ENCODE data around the gene STOX1. TPM values are rescaled to one million over a fixed set of nuclear protein-coding genes. Genes with fewer than 3 reads are reported as not detected.
A peak's percentile ranks its signal among the peaks of the same experiment; 100 is the strongest.

The STOX1 gene
- total RNA-seq (2014; rRNA removed; shearing (Covaris generic)) (2.8 and 3.6 TPM in 2 replicates), total RNA-seq (2022) (2.5 and 2.6 TPM in 2 replicates), Bru-seq, nascent RNA (percentile 41 among the genes with signal in this experiment), BruChase-seq, experiment 1, labeled RNA remaining after a 6-hour chase (percentile 48 among the genes with signal in this experiment), BruChase-seq, experiment 2, labeled RNA remaining after a 2-hour chase (percentile 51 among the genes with signal in this experiment)
- long read RNA-seq, partial matches to known transcripts: 2 of 6 reads
- long read RNA-seq, other reads (novel, unspliced or antisense): 4 of 6 reads

GRCh38 chr10:68826764-68827591, at the start of gene STOX1:
STOX1 (plus strand) TSS chr10:68827531; CDS start chr10:68827624, 93 bp downstream.
- peak within 1 kb of the TSS; percentile 81 for H3K4me2 ChIP-seq (ENCODE audit: low read length)
- peaks cover 9% of the 10 kb centered on the region for H3K4me1 ChIP-seq (ENCODE audit: insufficient read depth, low read length, poor library complexity, severe bottlenecking)
- POLR2A ChIA-PET: interaction anchor here (0.6 to 1.1 kb wide), 4 partner anchors 9 to 261 kb away, joined by 3 to 7 read pairs (median 4); partner anchors contain the start of gene SRGN
- no peak for TF ChIP-seq EZH2phosphoT487 (IDR thresholded peaks at IDR 0.05; ENCODE audit: borderline replicate concordance, low read depth, low read length)
- TF ChIP-seq CTCF (conservative IDR thresholded peaks at IDR 0.05; ENCODE audit: low read length): 0 out of 2 replicates have a peak, but pooled peaks have one; percentile 19
- CTCF ChIA-PET (ENCODE audit: unreplicated experiment): interaction anchor here (0.5 to 0.7 kb wide), 7 partner anchors 10 to 609 kb away, joined by 3 to 12 read pairs (median 5); no protein-coding TSS in a partner anchor
- H3K9me3 ChIP-seq (ENCODE audit: low read length): no peaks in the 10 kb centered on the region
- intact Hi-C loops (cut with micrococcal nuclease; ENCODE audit: unreplicated experiment): loop anchor here (5.0 to 10.0 kb wide), 2 partner anchors 272 to 300 kb away; partner anchors contain the start of gene SLC25A16
- no peaks in the 10 kb centered on the region for H3K36me3 ChIP-seq (ENCODE audit: insufficient read depth, low read length)
- peak within 1 kb of the TSS; percentile 34 for H3K27ac ChIP-seq (ENCODE audit: low read depth, low read length, poor library complexity, severe bottlenecking)
- no peaks in the 10 kb centered on the region for H3K9me2 ChIP-seq (ENCODE audit: insufficient read depth, low read length)
- no TSS peak for BruUV-seq (replicated peaks)
- no peaks in the 10 kb centered on the region for H4K20me1 ChIP-seq (ENCODE audit: insufficient read depth, low read length)
- H3K79me2 ChIP-seq (ENCODE audit: insufficient read depth, low read depth, low read length): no peaks in the 10 kb centered on the region
- peak within 1 kb of the TSS; percentile 87 for H2AFZ ChIP-seq (ENCODE audit: low read length)
- peak within 1 kb of the TSS; percentile 69 for H3K4me3 ChIP-seq (ENCODE audit: low read depth, low read length, poor library complexity, severe bottlenecking)
- DNase-seq (ENCODE audit: low spot score): peak; percentile 78

- DNase-seq (ENCODE audit: low spot score): peak; percentile 26
- Histone ChIP-seq H3K36me3 (ENCODE audit: insufficient read depth, low read length) (peaks cover 94% of the 10 kb centered on the region), H3K4me3 (ENCODE audit: low read depth, low read length, poor library complexity, severe bottlenecking) (no peak overlapping the region), H2AFZ (ENCODE audit: low read length) (no peak overlapping the region), H3K79me2 (ENCODE audit: insufficient read depth, low read depth, low read length) (no peaks in the 10 kb centered on the region), H3K27ac (ENCODE audit: low read depth, low read length, poor library complexity, severe bottlenecking) (peak overlapping the region; percentile 43), H3K9me3 (ENCODE audit: low read length) (no peaks in the 10 kb centered on the region), H3K4me2 (ENCODE audit: low read length) (peak overlapping the region; percentile 47), H3K4me1 (ENCODE audit: insufficient read depth, low read length, poor library complexity, severe bottlenecking) (peaks cover 15% of the 10 kb centered on the region), H4K20me1 (ENCODE audit: insufficient read depth, low read length) (no peaks in the 10 kb centered on the region), H3K9me2 (ENCODE audit: insufficient read depth, low read length) (no peaks in the 10 kb centered on the region)
- BruUV-seq (replicated peaks): TSS peak; percentile 24
- CTCF ChIA-PET (ENCODE audit: unreplicated experiment): interaction anchor here (0.6 kb wide), 2 partner anchors 45 to 305 kb away, joined by 3 to 4 read pairs; no protein-coding TSS in a partner anchor
- TF ChIP-seq CTCF (conservative IDR thresholded peaks at IDR 0.05; ENCODE audit: low read length) (no peak), EZH2phosphoT487 (IDR thresholded peaks at IDR 0.05; ENCODE audit: borderline replicate concordance, low read depth, low read length) (no peak)
- intact Hi-C loops (cut with micrococcal nuclease; ENCODE audit: unreplicated experiment): loop anchor here (5.0 kb wide), 1 partner anchor 115 kb away; no protein-coding TSS in a partner anchor
- POLR2A ChIA-PET: interaction anchor here (0.5 to 1.2 kb wide), 5 partner anchors 11 to 285 kb away, joined by 3 to 4 read pairs (median 4); no protein-coding TSS in a partner anchor
Observed at GRCh38 chr10:68781613-68782574, 45.4 kb upstream of the STOX1 start.
